HEK293T (cell line): ENCODE results near the gene C16orf89.
"Not testable (repeated sequence)": the region's sequence is repeated elsewhere in the genome, so short reads cannot be mapped to it uniquely, and the experiment has no call there.

ENCODE experiments used
- CTCF ChIA-PET: fragments of 350-600 bp; formaldehyde crosslinking; extraction: SDS; loops from one replicate; lab custom pipeline; 2021; ENCODE audit warnings: antibody characterized with exemption, inconsistent platforms; lab: Yijun Ruan, JAX
- POLR2A ChIA-PET: fragments of 350-600 bp; formaldehyde crosslinking; extraction: SDS; loops from one replicate; lab custom pipeline; 2020; ENCODE audit warnings: antibody characterized with exemption, inconsistent platforms; lab: Yijun Ruan, JAX
- DNase-seq: peaks from one replicate; pipeline ENCODE4 v3.0.0; 2012; ENCODE audit warnings: mixed read lengths; ENCODE audit errors: extremely low spot score
- ARNT ChIP-seq: fragments of 450-650 bp; IDR thresholded peaks from 2 replicates; pipeline ENCODE4 v1.6.1; 2017; ENCODE audit warnings: mild to moderate bottlenecking
- BHLHE40 ChIP-seq: fragments of 450-650 bp; IDR thresholded peaks from 2 replicates; pipeline ENCODE4 v1.6.1; 2016; ENCODE audit warnings: mild to moderate bottlenecking, moderate library complexity, borderline replicate concordance
- CTBP1 ChIP-seq: fragments of 450-650 bp; IDR thresholded peaks from 2 replicates; pipeline ENCODE4 v1.6.1; 2016; ENCODE audit warnings: borderline replicate concordance
- ELF4 ChIP-seq: fragments of 450-650 bp; IDR thresholded peaks from 2 replicates; pipeline ENCODE4 v1.6.1; 2017; ENCODE audit warnings: antibody characterized with exemption
- FOXA1 ChIP-seq: fragments of 450-650 bp; IDR thresholded peaks from 2 replicates; pipeline ENCODE4 v1.6.1; 2016; ENCODE audit warnings: mild to moderate bottlenecking
- FOXK2 ChIP-seq: fragments of 450-650 bp; IDR thresholded peaks from 2 replicates; pipeline ENCODE4 v1.6.1; 2016; ENCODE audit warnings: mild to moderate bottlenecking
- FOXM1 ChIP-seq: fragments of 450-650 bp; IDR thresholded peaks from 2 replicates; pipeline ENCODE4 v1.6.1; 2017; ENCODE audit warnings: mild to moderate bottlenecking, borderline replicate concordance
- HDGF ChIP-seq: fragments of 450-650 bp; IDR thresholded peaks from 2 replicates; pipeline ENCODE4 v1.6.1; 2017; ENCODE audit warnings: antibody characterized with exemption, borderline replicate concordance
- L3MBTL2 ChIP-seq: fragments of 450-650 bp; conservative IDR thresholded peaks from 2 replicates; pipeline ENCODE4 v1.6.1; 2016; ENCODE audit warnings: mild to moderate bottlenecking
- LEF1 ChIP-seq: fragments of 450-650 bp; IDR thresholded peaks from 2 replicates; pipeline ENCODE4 v1.6.1; 2017; ENCODE audit warnings: mild to moderate bottlenecking, borderline replicate concordance
- NFRKB ChIP-seq: fragments of 450-650 bp; IDR thresholded peaks from 2 replicates; pipeline ENCODE4 v1.6.1; 2016; ENCODE audit warnings: mild to moderate bottlenecking, moderate library complexity
- PKNOX1 ChIP-seq: fragments of 450-650 bp; IDR thresholded peaks from 2 replicates; pipeline ENCODE4 v1.6.1; 2016
- SP1 ChIP-seq: fragments of 450-650 bp; IDR thresholded peaks from 2 replicates; pipeline ENCODE4 v1.6.1; 2017
- SUZ12 ChIP-seq: fragments of 450-650 bp; IDR thresholded peaks from 2 replicates; pipeline ENCODE4 v1.6.1; 2016; ENCODE audit warnings: mild to moderate bottlenecking
- TARDBP ChIP-seq: fragments of 450-650 bp; IDR thresholded peaks from 2 replicates; pipeline ENCODE4 v1.6.1; 2016
- ZNF384 ChIP-seq: fragments of 450-650 bp; IDR thresholded peaks from 2 replicates; pipeline ENCODE4 v1.6.1; 2016

C16orf89 gene

GRCh38 chr16:5065813-5066212 lies at the start of gene C16orf89:
TSS of gene C16orf89 (minus strand) at chr16:5065956. CDS start at chr16:5065908, 48 bp downstream.
- ChIA-PET CTCF (no interaction called here), POLR2A (no interaction called here)
- TF ChIP-seq NFRKB (no peak), PKNOX1 (no peak), CTBP1 (no peak), ARNT (no peak), BHLHE40 (no peak), TARDBP (no peak), FOXA1 (no peak), SP1 (no peak), ZNF384 (no peak), SUZ12 (no peak)
- DNase-seq = no peak

- DNase-seq, POLR2A ChIA-PET, CTCF ChIA-PET: not testable (repeated sequence)
Observed at GRCh38 chr16:5110933-5111332, 45.2 kb upstream of the C16orf89 start.

GRCh38 chr16:5108505-5109158 lies 42.9 kb upstream of the C16orf89 start:
- DNase-seq = no peak
- TF ChIP-seq CTBP1 (no peak), ELF4 (no peak), FOXK2 (no peak), TARDBP (no peak), HDGF (no peak), ZNF384 (no peak), SP1 (no peak), FOXA1 (no peak), BHLHE40 (no peak), L3MBTL2 (no peak), SUZ12 (no peak), LEF1 (no peak), FOXM1 (no peak)
- POLR2A ChIA-PET = no interaction called here
- CTCF ChIA-PET = no interaction called here

GRCh38 chr16:5105039-5105438 lies 39.3 kb upstream of the C16orf89 start:
- DNase-seq, CTCF ChIA-PET, POLR2A ChIA-PET: not testable (repeated sequence)

- POLR2A ChIA-PET, CTCF ChIA-PET, DNase-seq: not testable (repeated sequence)
Observed at GRCh38 chr16:5103296-5104032, 37.7 kb upstream of the C16orf89 start.

- CTCF ChIA-PET = interaction anchor here (0.7 to 1.2 kb wide), 2 partner anchors 14 to 483 kb away, joined by 3 to 5 read pairs; no protein-coding TSS in a partner anchor
- DNase-seq, POLR2A ChIA-PET: not testable (repeated sequence)
Observed at GRCh38 chr16:5099174-5099573, 33.4 kb upstream of the C16orf89 start.

GRCh38 chr16:5098221-5099159 lies 32.7 kb upstream of the C16orf89 start:
- ChIA-PET POLR2A (interaction anchor here (0.6 to 0.9 kb wide), 2 partner anchors 14 to 23 kb away, joined by 3 read pairs; no protein-coding TSS in a partner anchor), CTCF (interaction anchor here (1.2 kb wide), 1 partner anchor 14 kb away, joined by 5 read pairs; no protein-coding TSS in a partner anchor)
- DNase-seq = peak; percentile 31

GRCh38 chr16:5097470-5098220 lies 31.9 kb upstream of the C16orf89 start, which contains the start of gene EEF2KMT:
TSS of gene EEF2KMT (minus strand) at chr16:5097795. CDS start at chr16:5097739, 56 bp downstream.
- ChIA-PET CTCF (interaction anchor here (1.2 kb wide), 1 partner anchor 13 kb away, joined by 5 read pairs; no protein-coding TSS in a partner anchor), POLR2A (interaction anchor here (0.6 to 0.9 kb wide), 2 partner anchors 13 to 24 kb away, joined by 3 read pairs; no protein-coding TSS in a partner anchor)
- DNase-seq = peak; percentile 81

- DNase-seq, POLR2A ChIA-PET, CTCF ChIA-PET: not testable (repeated sequence)
Observed at GRCh38 chr16:5097061-5097469, 31.3 kb upstream of the C16orf89 start.

- DNase-seq, CTCF ChIA-PET: not testable (repeated sequence)
Observed at GRCh38 chr16:5096437-5097060, 30.8 kb upstream of the C16orf89 start.

GRCh38 chr16:5095145-5095830 lies 29.5 kb upstream of the C16orf89 start:
- CTCF ChIA-PET, DNase-seq, POLR2A ChIA-PET: not testable (repeated sequence)

More at GRCh38 chr16:5096437-5097060, 30.8 kb upstream of the C16orf89 start:
- POLR2A ChIA-PET = not testable (repeated sequence)
